ENCODE data around the gene MARCHF3.
"Not testable (repeated sequence)": the region's sequence is repeated elsewhere in the genome, so short reads cannot be mapped to it uniquely, and the experiment has no call there.

MARCHF3 gene

GRCh38 chr5:127013407-127013806, 17.0 kb downstream of the MARCHF3 start:
- no peak for DNase-seq (ENCODE audit: low read depth in 2 of 2, low spot score in 1 of 2)

GRCh38 chr5:127012916-127013315, 17.4 kb downstream of the MARCHF3 start:
- no peak for DNase-seq (ENCODE audit: low read depth in 2 of 2, low spot score in 1 of 2)

- no peak for DNase-seq (ENCODE audit: low read depth in 2 of 2, low spot score in 1 of 2)
Measured at GRCh38 chr5:127011961-127012644, 18.3 kb downstream of the MARCHF3 start.

GRCh38 chr5:127011153-127011552, 19.2 kb downstream of the MARCHF3 start:
- no peak for DNase-seq (ENCODE audit: low read depth in 2 of 2, low spot score in 1 of 2)

- DNase-seq (ENCODE audit: low read depth in 2 of 2, low spot score in 1 of 2) = no peak
Measured at GRCh38 chr5:127010362-127010761, 20.0 kb downstream of the MARCHF3 start.

GRCh38 chr5:127009784-127010183, 20.6 kb downstream of the MARCHF3 start:
- DNase-seq (ENCODE audit: low read depth in 2 of 2, low spot score in 1 of 2) = no peak

GRCh38 chr5:127008300-127008975, 21.9 kb downstream of the MARCHF3 start:
- DNase-seq (ENCODE audit: low read depth in 2 of 2, low spot score in 1 of 2) = no peak

GRCh38 chr5:127007522-127007921, 22.8 kb downstream of the MARCHF3 start:
- no peak for DNase-seq (ENCODE audit: low read depth in 2 of 2, low spot score in 1 of 2)

GRCh38 chr5:127006744-127007143, 23.6 kb downstream of the MARCHF3 start:
- no peak for DNase-seq (ENCODE audit: low read depth in 2 of 2, low spot score in 1 of 2)

GRCh38 chr5:127005282-127005681, 25.1 kb downstream of the MARCHF3 start:
- not testable (repeated sequence) for DNase-seq (ENCODE audit: low read depth in 2 of 2, low spot score in 1 of 2)

GRCh38 chr5:127004721-127005120, 25.6 kb downstream of the MARCHF3 start:
- DNase-seq (ENCODE audit: low read depth in 2 of 2, low spot score in 1 of 2) = no peak

- DNase-seq (ENCODE audit: low read depth in 2 of 2, low spot score in 1 of 2) = no peak
Measured at GRCh38 chr5:127003798-127004495, 26.4 kb downstream of the MARCHF3 start.

- no peak for DNase-seq (ENCODE audit: low read depth in 2 of 2, low spot score in 1 of 2)
Measured at GRCh38 chr5:127002390-127002789, 28.0 kb downstream of the MARCHF3 start.

GRCh38 chr5:127001621-127002296, 28.6 kb downstream of the MARCHF3 start:
- no peak for DNase-seq (ENCODE audit: low read depth in 2 of 2, low spot score in 1 of 2)

- no peak for DNase-seq (ENCODE audit: low read depth in 2 of 2, low spot score in 1 of 2)
Measured at GRCh38 chr5:126998895-126999570, 31.3 kb downstream of the MARCHF3 start.

- no peak for DNase-seq (ENCODE audit: low read depth in 2 of 2, low spot score in 1 of 2)
Measured at GRCh38 chr5:126998201-126998631, 32.1 kb downstream of the MARCHF3 start.

GRCh38 chr5:126995689-126996088, 34.7 kb downstream of the MARCHF3 start:
- DNase-seq (ENCODE audit: low read depth in 2 of 2, low spot score in 1 of 2) = no peak

GRCh38 chr5:126995039-126995438, 35.3 kb downstream of the MARCHF3 start:
- no peak for DNase-seq (ENCODE audit: low read depth in 2 of 2, low spot score in 1 of 2)

GRCh38 chr5:126994485-126994884, 35.9 kb downstream of the MARCHF3 start:
- no peak for DNase-seq (ENCODE audit: low read depth in 2 of 2, low spot score in 1 of 2)

GRCh38 chr5:126988021-126988569, 42.3 kb downstream of the MARCHF3 start:
- DNase-seq (ENCODE audit: low read depth in 2 of 2, low spot score in 1 of 2) = no peak

All from stimulated activated CD8-positive, alpha-beta memory T cell treated with anti-CD3 and anti-CD28 coated beads, Interleukin-4, amount 100 ng/mL, for 1 hour (primary cell).